Measurements from ENCODE around the gene EIF1B. TPM values are rescaled to one million over a fixed set of nuclear protein-coding genes. Genes with fewer than 3 reads are reported as not detected.

The EIF1B gene
- total RNA-seq, 4 donors from 2014 or later: 12.9 to 32.7 (median 24.5) TPM

DNA sequence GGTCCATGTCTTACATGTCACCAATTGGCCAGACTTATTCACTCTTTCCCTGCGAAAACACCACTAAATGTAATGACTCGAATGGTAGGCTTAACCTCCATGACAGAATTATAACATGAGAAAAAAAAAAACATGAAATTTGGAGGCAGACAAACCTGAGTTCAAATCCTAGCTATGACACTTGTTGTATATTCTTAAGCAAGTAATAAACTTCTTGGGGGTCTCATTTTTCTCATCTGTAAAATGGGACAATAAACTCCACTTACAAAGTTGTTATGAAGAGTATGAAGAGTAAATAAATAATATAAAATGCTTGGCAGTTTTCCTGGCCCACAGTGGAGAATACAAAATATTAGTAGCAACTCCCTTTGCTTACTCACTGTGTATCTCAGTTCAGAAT lies 11.4 kb upstream of the EIF1B start:
- ATAC-seq: no peak
- Histone ChIP-seq H3K9me3 (no peaks in the 10 kb centered on the region), H3K4me1 (peaks cover 9 to 10% of the 10 kb centered on the region in 2 donors), H3K4me3 (no peak overlapping the region), H3K27ac (no peak overlapping the region), H3K27me3 (no peaks in the 10 kb centered on the region), H3K36me3 (no peaks in the 10 kb centered on the region)
- in situ Hi-C loops (cut with MboI; ENCODE audit: low sequenced_read_pairs in 4 of 4): no loop called here
- no peak for TF ChIP-seq POLR2A (IDR thresholded peaks at IDR 0.05)
- TF ChIP-seq, protein P1, sequence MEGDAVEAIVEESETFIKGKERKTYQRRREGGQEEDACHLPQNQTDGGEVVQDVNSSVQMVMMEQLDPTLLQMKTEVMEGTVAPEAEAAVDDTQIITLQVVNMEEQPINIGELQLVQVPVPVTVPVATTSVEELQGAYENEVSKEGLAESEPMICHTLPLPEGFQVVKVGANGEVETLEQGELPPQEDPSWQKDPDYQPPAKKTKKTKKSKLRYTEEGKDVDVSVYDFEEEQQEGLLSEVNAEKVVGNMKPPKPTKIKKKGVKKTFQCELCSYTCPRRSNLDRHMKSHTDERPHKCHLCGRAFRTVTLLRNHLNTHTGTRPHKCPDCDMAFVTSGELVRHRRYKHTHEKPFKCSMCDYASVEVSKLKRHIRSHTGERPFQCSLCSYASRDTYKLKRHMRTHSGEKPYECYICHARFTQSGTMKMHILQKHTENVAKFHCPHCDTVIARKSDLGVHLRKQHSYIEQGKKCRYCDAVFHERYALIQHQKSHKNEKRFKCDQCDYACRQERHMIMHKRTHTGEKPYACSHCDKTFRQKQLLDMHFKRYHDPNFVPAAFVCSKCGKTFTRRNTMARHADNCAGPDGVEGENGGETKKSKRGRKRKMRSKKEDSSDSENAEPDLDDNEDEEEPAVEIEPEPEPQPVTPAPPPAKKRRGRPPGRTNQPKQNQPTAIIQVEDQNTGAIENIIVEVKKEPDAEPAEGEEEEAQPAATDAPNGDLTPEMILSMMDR (IDR thresholded peaks at IDR 0.05 in 4 of 5, conservative IDR thresholded peaks at IDR 0.05 in 1 of 5): no peak
- intact Hi-C loops (cut with DNase I; ENCODE audit: low total_unique reads): no loop called here
- DNase-seq: no peak

DNA sequence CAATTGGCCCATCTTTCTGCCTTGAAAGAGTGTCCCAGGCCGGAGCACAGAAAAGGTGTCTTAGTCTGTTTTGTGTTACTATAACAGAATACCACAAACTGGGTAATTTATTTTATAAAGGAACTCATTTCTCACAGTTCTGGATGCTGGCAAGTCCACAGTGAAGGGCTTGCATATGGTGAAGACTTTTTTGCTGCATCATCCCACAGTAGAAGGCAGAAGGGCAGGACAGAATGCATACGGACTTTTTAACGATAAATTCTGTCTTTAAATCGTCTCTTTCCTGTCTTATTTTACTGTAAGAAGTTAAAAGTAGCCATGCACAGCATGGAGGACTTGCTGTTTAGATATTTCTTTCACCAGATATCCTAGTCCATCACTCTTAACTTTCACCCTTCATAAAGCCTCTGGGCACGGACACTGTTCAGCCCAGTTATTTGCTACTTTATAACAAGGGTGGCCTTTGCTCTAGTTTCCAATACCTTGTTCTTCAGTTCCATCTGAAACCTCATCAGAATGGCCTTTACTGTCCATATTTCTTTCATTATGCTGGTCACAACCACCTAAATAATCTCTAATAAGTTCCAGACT lies 10.3 kb upstream of the EIF1B start:
- H3K4me3 ChIP-seq: no peak overlapping the region
- no peaks in the 10 kb centered on the region for H3K9me3 ChIP-seq
- intact Hi-C loops (cut with DNase I; ENCODE audit: low total_unique reads): no loop called here
- H3K27me3 ChIP-seq: no peaks in the 10 kb centered on the region
- no peak for DNase-seq
- no peak for ATAC-seq
- in situ Hi-C loops (cut with MboI; ENCODE audit: low sequenced_read_pairs in 4 of 4): no loop called here
- TF ChIP-seq, protein P1 (IDR thresholded peaks at IDR 0.05 in 4 of 5, conservative IDR thresholded peaks at IDR 0.05 in 1 of 5): no peak
- no peak for TF ChIP-seq POLR2A (IDR thresholded peaks at IDR 0.05)
- H3K27ac ChIP-seq: no peak overlapping the region
- peaks cover 17 to 20% of the 10 kb centered on the region in 2 donors for H3K4me1 ChIP-seq
- no peaks in the 10 kb centered on the region for H3K36me3 ChIP-seq

DNA sequence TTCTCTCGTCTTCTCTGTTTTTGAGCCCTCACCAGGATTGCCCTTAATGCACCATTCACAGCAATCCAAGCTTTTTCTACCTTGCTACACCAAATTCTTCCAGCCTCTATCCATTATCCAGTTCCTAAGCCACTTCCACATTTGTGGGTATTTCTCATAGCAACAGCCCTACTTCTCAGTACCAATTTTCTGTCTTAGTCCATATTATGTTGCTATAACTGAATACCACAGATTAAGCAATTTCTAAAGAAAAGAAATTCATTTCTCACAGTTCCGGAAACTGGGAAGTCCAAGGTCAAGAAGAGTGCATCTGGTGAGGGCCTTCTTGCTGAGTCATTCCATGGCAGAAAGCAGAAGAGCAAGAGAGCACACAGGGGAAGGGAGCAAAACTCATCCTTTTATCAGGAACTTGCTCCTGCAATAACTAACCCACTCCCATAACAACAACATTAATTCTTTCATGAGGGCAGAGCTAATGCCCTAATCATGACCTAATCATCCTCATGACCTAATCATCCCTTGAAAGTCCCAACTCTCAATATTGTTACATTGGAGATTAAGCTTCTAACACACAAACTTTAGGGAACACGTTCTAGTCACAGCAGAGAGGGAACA lies 9.7 kb upstream of the EIF1B start:
- no peak overlapping the region for H3K4me3 ChIP-seq
- in situ Hi-C loops (cut with MboI; ENCODE audit: low sequenced_read_pairs in 4 of 4) (loop anchor here in 3 of 4 donors (25.0 kb wide), 3 partner anchors 887 to 912 kb away; partner anchors contain the start of genes CTNNB1 (in 1 of the 3) and RPSA (in 1 of the 3)), intact Hi-C loops (cut with DNase I; ENCODE audit: low total_unique reads) (loop anchor here (10.0 kb wide), 1 partner anchor 1895 kb away; no protein-coding TSS in a partner anchor)
- ATAC-seq (peak in 1 of 2 donors; percentile 35), DNase-seq (no peak)
- no peaks in the 10 kb centered on the region for H3K9me3 ChIP-seq
- H3K27me3 ChIP-seq: no peaks in the 10 kb centered on the region
- H3K27ac ChIP-seq: no peak overlapping the region
- peaks cover 23 to 25% of the 10 kb centered on the region in 2 donors for H3K4me1 ChIP-seq
- TF ChIP-seq, protein P1 (IDR thresholded peaks at IDR 0.05 in 4 of 5, conservative IDR thresholded peaks at IDR 0.05 in 1 of 5): no peak
- no peak for TF ChIP-seq POLR2A (IDR thresholded peaks at IDR 0.05)
- no peaks in the 10 kb centered on the region for H3K36me3 ChIP-seq

DNA sequence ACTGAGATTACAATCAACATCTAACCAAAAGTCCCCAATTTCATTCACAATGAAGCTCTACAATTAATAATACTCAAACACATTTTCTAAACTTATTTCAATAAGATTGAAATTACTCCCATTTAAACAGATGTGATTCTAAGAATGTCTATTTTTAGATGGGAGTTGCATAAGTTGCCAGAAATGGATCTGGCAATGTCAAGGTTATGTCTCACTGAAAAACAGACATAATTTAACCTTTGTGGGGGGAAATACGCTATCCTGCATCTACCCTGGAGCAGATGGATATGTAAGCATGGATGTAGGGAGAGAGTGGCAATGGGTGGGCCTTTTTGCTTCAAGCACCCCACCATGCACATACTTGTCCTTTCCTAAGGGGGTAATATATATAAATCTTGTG lies 6.7 kb upstream of the EIF1B start:
- H3K27ac ChIP-seq: peak overlapping the region in 1 of 4 donors; percentile 22
- peaks cover 23 to 28% of the 10 kb centered on the region in 2 donors for H3K4me1 ChIP-seq

More for the DNA sequence above, 6.7 kb upstream of the EIF1B start:
- TF ChIP-seq, protein P1 (IDR thresholded peaks at IDR 0.05 in 4 of 5, conservative IDR thresholded peaks at IDR 0.05 in 1 of 5): no peak
- no peak for TF ChIP-seq POLR2A (IDR thresholded peaks at IDR 0.05)
- DNase-seq (no peak), ATAC-seq (peak in 1 of 2 donors; percentile 54)
- in situ Hi-C loops (cut with MboI; ENCODE audit: low sequenced_read_pairs in 4 of 4) (loop anchor here in 3 of 4 donors (25.0 kb wide), 3 partner anchors 885 to 910 kb away; partner anchors contain the start of genes CTNNB1 (in 1 of the 3) and RPSA (in 1 of the 3)), intact Hi-C loops (cut with DNase I; ENCODE audit: low total_unique reads) (loop anchor here (10.0 kb wide), 1 partner anchor 1892 kb away; no protein-coding TSS in a partner anchor)
- Histone ChIP-seq H3K9me3 (no peaks in the 10 kb centered on the region), H3K4me3 (no peak overlapping the region), H3K27me3 (no peaks in the 10 kb centered on the region), H3K36me3 (no peaks in the 10 kb centered on the region)
